ENCODE data around the gene TPBGL. TPM values are rescaled to one million over a fixed set of nuclear protein-coding genes. Genes with fewer than 3 reads are reported as not detected.

Gene TPBGL
- total RNA-seq, 2 experiments from 2014 or later = 0.18 to 0.20 TPM

DNA sequence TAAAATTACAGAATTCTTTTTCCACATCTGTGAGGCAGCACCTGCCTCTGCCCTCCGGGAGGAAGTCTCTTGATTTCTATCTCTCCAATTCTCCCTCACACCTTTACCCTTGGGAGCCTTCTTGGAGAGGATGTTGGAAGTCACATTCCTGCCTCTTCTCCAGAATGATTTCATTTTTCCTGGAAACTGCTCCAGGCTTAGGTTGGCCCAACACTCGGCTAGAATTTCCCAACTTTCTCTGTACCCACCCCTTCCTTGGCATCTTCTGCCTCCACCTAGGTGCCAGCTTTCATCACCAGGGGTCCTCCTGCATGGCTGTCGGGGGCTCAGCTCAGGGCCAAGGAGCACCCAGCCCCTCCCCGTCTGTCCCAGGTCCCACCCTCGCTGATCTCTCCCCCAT is 46.4 kb upstream of the TPBGL start:
- ChIA-PET POLR2A (no interaction called here), CTCF (interaction anchor here (0.9 to 22.8 kb wide), 4 partner anchors 11 to 55 kb away, joined by 4 to 557 read pairs (median 16); partner anchors contain the start of gene SLCO2B1)
- ATAC-seq (no peak), DNase-seq (no peak)
- no peaks in the 10 kb centered on the region for H3K36me3 Mint-ChIP-seq (ENCODE audit: low read depth)
- TF ChIP-seq, protein P1, sequence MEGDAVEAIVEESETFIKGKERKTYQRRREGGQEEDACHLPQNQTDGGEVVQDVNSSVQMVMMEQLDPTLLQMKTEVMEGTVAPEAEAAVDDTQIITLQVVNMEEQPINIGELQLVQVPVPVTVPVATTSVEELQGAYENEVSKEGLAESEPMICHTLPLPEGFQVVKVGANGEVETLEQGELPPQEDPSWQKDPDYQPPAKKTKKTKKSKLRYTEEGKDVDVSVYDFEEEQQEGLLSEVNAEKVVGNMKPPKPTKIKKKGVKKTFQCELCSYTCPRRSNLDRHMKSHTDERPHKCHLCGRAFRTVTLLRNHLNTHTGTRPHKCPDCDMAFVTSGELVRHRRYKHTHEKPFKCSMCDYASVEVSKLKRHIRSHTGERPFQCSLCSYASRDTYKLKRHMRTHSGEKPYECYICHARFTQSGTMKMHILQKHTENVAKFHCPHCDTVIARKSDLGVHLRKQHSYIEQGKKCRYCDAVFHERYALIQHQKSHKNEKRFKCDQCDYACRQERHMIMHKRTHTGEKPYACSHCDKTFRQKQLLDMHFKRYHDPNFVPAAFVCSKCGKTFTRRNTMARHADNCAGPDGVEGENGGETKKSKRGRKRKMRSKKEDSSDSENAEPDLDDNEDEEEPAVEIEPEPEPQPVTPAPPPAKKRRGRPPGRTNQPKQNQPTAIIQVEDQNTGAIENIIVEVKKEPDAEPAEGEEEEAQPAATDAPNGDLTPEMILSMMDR (IDR thresholded peaks at IDR 0.05) = no peak
- no peaks in the 10 kb centered on the region for H3K9me3 Mint-ChIP-seq
- intact Hi-C loops (cut with micrococcal nuclease) = no loop called here
- no peaks in the 10 kb centered on the region for H3K4me1 Mint-ChIP-seq (ENCODE audit: low read depth)
- H3K4me3 Mint-ChIP-seq = no peak overlapping the region
- no peak overlapping the region for H3K27ac Mint-ChIP-seq
- H3K27me3 Mint-ChIP-seq = no peaks in the 10 kb centered on the region

DNA sequence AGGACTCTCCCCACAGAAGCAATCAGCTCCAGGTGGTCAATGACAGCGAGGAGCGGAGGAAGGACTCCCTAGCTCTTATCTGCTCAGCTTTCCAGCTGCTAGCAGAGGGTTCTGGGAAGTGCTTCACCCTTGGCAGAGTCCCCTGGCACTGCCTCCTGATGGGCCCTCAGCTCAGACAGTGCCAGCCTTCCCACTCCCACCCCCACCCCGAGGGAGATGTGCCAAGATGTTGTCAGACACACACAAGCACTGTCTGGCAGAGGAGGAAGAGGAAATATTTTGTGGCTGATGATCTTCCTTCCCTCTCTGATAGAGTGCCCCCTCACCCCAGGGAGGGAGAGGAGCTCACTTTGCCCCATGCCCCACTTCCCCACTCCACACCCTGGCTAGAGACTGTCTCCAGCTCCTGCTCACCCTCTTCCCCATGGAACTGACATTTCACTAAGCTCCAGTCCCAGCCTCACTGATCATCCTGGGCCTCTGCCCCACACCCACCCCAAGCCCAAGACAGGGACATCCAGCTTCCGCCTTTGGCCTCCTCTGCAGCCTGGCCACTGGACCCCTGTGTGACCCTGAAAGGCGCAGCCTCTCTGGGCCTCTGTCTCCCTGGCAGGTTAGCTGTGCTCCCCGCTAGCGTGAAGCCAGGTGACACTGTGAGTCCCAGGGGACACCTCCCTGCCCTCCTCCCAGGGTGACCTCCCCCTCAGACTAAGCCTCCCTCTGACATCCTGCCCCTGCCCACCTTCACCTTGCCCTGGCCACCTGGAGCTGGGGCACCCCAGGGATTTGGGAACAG is 45.2 kb upstream of the TPBGL start:
- Mint-ChIP-seq H3K36me3 (ENCODE audit: low read depth) (no peaks in the 10 kb centered on the region), H3K4me3 (no peak overlapping the region), H3K27me3 (no peaks in the 10 kb centered on the region), H3K9me3 (no peaks in the 10 kb centered on the region), H3K4me1 (ENCODE audit: low read depth) (no peaks in the 10 kb centered on the region), H3K27ac (no peak overlapping the region)
- intact Hi-C loops (cut with micrococcal nuclease) = no loop called here
- no peak for ATAC-seq
- ChIA-PET CTCF (interaction anchor here (1.2 to 22.8 kb wide), 5 partner anchors 10 to 164 kb away, joined by 3 to 557 read pairs (median 6); partner anchors contain the start of gene SLCO2B1), POLR2A (interaction anchor here (1.3 kb wide), 1 partner anchor 25 kb away, joined by 4 read pairs; no protein-coding TSS in a partner anchor)
- no peak for DNase-seq
- TF ChIP-seq, protein P1 (IDR thresholded peaks at IDR 0.05) = no peak

DNA sequence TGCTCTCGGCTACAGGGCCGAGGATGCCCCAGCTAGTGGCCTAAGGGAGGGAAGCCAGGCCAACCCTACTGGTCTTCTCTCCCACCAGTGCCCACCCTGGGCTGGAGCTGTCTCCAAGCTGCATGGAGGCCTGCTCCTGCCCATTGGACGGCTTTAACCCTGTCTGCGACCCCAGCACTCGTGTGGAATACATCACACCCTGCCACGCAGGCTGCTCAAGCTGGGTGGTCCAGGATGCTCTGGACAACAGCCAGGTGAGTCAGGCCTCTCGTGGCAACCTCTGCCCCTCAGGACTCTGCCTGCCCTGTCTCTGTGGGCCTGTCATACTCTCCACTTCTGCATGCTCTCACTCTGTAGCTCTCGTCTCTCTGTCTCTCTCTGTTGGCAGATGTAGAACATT is 44.1 kb upstream of the TPBGL start:
- DNase-seq = no peak
- intact Hi-C loops (cut with micrococcal nuclease) = no loop called here
- Mint-ChIP-seq H3K9me3 (no peaks in the 10 kb centered on the region), H3K27ac (no peak overlapping the region), H3K4me1 (ENCODE audit: low read depth) (no peaks in the 10 kb centered on the region), H3K27me3 (no peaks in the 10 kb centered on the region), H3K4me3 (no peak overlapping the region), H3K36me3 (ENCODE audit: low read depth) (no peaks in the 10 kb centered on the region)
- ChIA-PET CTCF (interaction anchor here (1.2 to 22.8 kb wide), 3 partner anchors 9 to 50 kb away, joined by 6 to 557 read pairs (median 25); partner anchors contain the start of gene SLCO2B1), POLR2A (interaction anchor here (1.3 kb wide), 1 partner anchor 26 kb away, joined by 4 read pairs; no protein-coding TSS in a partner anchor)
- TF ChIP-seq, protein P1 (IDR thresholded peaks at IDR 0.05) = no peak
- no peak for ATAC-seq

DNA sequence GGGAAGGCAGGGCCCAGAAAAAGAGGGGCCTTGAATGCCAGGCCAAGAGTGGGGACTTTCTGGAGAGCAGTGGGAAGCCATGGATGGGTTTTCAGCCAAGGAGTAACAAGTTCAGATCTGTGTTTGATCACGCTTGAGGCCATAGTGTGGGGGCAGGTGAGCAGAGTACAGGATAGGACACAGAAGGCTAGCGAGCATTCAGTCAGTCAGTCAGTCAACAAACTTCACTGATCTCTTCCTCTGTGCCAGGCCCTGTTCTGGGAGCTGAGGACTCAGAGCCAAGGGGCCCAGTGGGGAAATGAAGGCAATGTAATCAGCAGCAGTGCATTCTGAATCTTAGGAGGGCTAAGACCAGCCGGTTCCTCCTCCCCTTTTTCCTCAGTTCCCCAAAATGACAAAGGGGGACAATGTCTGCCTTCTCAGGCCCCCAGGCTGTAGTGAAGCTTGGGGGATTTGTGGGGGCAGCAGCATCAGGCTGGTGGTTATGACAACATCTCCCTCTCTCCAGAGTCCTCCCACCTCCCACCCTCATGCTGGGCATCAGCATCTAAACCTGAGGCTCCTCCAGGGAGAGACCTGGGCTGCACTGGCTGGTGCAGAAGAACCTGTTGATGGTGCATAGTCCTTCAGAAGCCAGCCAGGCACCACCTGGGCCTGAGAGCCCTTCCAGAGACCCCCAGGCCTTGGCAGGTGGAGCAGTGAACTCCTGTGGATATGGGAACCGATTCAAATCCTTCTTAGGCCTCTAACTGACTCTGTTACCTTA is 42.9 kb upstream of the TPBGL start:
- Mint-ChIP-seq H3K4me1 (ENCODE audit: low read depth) (no peaks in the 10 kb centered on the region), H3K27ac (no peak overlapping the region), H3K9me3 (no peaks in the 10 kb centered on the region), H3K36me3 (ENCODE audit: low read depth) (no peaks in the 10 kb centered on the region), H3K27me3 (no peaks in the 10 kb centered on the region), H3K4me3 (no peak overlapping the region)
- POLR2A ChIA-PET = no interaction called here
- CTCF ChIA-PET = interaction anchor here (22.8 kb wide), 1 partner anchor 52 kb away, joined by 557 read pairs; the partner anchor contains the start of gene SLCO2B1
- no peak for ATAC-seq
- DNase-seq = no peak
- TF ChIP-seq, protein P1 (IDR thresholded peaks at IDR 0.05) = no peak
- intact Hi-C loops (cut with micrococcal nuclease) = no loop called here

Data from activated CD8-positive, alpha-beta T cell treated with anti-CD3 and anti-CD28 coated beads for 36 hours (primary cell).